Measurements from ENCODE around the gene TCERG1L.

DNA sequence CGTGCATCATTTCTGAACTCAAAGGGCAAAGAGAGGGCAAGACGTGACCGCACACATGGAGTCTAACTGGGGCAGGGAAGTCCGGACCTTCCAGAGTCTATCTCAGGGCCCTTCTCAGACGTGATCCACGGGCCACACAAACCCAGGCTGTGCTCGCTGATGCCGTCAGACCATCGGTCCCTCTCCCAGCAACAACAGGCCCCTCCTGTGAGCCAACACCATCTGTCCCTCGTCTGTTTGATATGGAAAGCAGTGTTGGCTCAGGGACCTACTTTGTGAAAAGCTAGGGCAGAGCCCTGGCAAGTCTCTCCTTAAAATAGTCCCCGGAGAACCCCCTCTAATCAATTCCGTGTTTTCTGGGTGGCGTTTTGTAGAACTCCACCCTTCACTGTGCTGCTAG lies 208.8 kb downstream of the TCERG1L start:
- TF ChIP-seq TAF1 (IDR thresholded peaks at IDR 0.05; ENCODE audit: low read depth) (no peak), CREB1 (IDR thresholded peaks at IDR 0.05; ENCODE audit: low read depth) (no peak), YY1 (IDR thresholded peaks at IDR 0.05; ENCODE audit: low read depth) (no peak), FOXM1 (IDR thresholded peaks at IDR 0.05; ENCODE audit: borderline replicate concordance, low read depth) (no peak)
- TF ChIP-seq, protein P1, sequence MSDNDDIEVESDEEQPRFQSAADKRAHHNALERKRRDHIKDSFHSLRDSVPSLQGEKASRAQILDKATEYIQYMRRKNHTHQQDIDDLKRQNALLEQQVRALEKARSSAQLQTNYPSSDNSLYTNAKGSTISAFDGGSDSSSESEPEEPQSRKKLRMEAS (IDR thresholded peaks at IDR 0.05) = no peak
